DOHH2 (cell line): Measurements from ENCODE around the gene IQCM.

Source experiments
- H3F3A ChIP-seq: fragments of 200-600 bp; sonication (generic), shearing (Covaris generic); 2 replicates; pipeline ENCODE4 v1.6.0; 2016; ENCODE audit warnings: antibody characterized with exemption, mild to moderate bottlenecking; ENCODE audit not compliant: control insufficient read depth, insufficient read depth
- H3K27ac ChIP-seq: fragments of 200-600 bp; sonication (generic); 2 replicates; pipeline ENCODE4 v1.5.1; 2014; ENCODE audit warnings: low read depth, mild to moderate bottlenecking, low read length, moderate library complexity
- H3K27me3 ChIP-seq: fragments of 200-600 bp; sonication (generic); 2 replicates; pipeline ENCODE4 v1.6.1; 2014; ENCODE audit warnings: mild to moderate bottlenecking, low read length, mixed read lengths; ENCODE audit not compliant: control insufficient read depth
- H3K36me3 ChIP-seq: fragments of 200-600 bp; sonication (generic); 2 replicates; pipeline ENCODE4 v1.6.1; 2014; ENCODE audit warnings: mild to moderate bottlenecking, low read length, moderate library complexity, mixed read lengths; ENCODE audit not compliant: control insufficient read depth
- H3K4me1 ChIP-seq: fragments of 200-600 bp; sonication (generic); 2 replicates; pipeline ENCODE4 v1.6.1; 2014; ENCODE audit warnings: mild to moderate bottlenecking, low read length, mixed read lengths; ENCODE audit not compliant: control insufficient read depth
- H3K4me2 ChIP-seq: fragments of 200-600 bp; sonication (generic); 2 replicates; pipeline ENCODE4 v1.6.0; 2014; ENCODE audit warnings: mild to moderate bottlenecking, low read length, moderate library complexity
- H3K4me3 ChIP-seq: fragments of 200-600 bp; sonication (generic); 2 replicates; pipeline ENCODE4 v1.5.1; 2014; ENCODE audit warnings: mild to moderate bottlenecking, low read length, mixed read lengths
- H3K79me2 ChIP-seq: fragments of 200-600 bp; sonication (generic); 2 replicates; pipeline ENCODE4 v1.6.1; 2014; ENCODE audit warnings: mild to moderate bottlenecking, low read length, mixed read lengths; ENCODE audit not compliant: control insufficient read depth
- H3K9me2 ChIP-seq: fragments of 200-600 bp; sonication (generic); replicated peaks from 2 replicates; pipeline ENCODE4 v1.6.1; 2014; ENCODE audit warnings: mild to moderate bottlenecking, low read length, mixed read lengths; ENCODE audit not compliant: control insufficient read depth
- H3K9me3 ChIP-seq: fragments of 200-600 bp; sonication (generic); 2 replicates; pipeline ENCODE4 v1.6.1; 2014; ENCODE audit warnings: antibody characterized with exemption, low read length, mixed read lengths; ENCODE audit not compliant: control insufficient read depth, insufficient read depth
- H4K20me1 ChIP-seq: fragments of 200-600 bp; sonication (generic); 2 replicates; pipeline ENCODE4 v1.6.0; 2014; ENCODE audit warnings: low read depth, mild to moderate bottlenecking, antibody characterized with exemption, low read length, moderate library complexity; ENCODE audit not compliant: control insufficient read depth, insufficient read depth
- EZH2phosphoT487 ChIP-seq: fragments of 200-600 bp; sonication (generic); IDR thresholded peaks from 2 replicates; pipeline ENCODE4 v1.6.1; 2017; ENCODE audit warnings: borderline replicate concordance, mild to moderate bottlenecking, antibody characterized with exemption, low read length, moderate library complexity, mixed read lengths
- TF ChIP-seq, protein P1 (sequence below): fragments of 200-600 bp; sonication (generic); IDR thresholded peaks from one replicate; pipeline ENCODE4 v1.5.1; 2014; ENCODE audit warnings: antibody characterized with exemption, mild to moderate bottlenecking, low read depth, low read length; ENCODE audit not compliant: poor library complexity, severe bottlenecking

Gene IQCM

DNA sequence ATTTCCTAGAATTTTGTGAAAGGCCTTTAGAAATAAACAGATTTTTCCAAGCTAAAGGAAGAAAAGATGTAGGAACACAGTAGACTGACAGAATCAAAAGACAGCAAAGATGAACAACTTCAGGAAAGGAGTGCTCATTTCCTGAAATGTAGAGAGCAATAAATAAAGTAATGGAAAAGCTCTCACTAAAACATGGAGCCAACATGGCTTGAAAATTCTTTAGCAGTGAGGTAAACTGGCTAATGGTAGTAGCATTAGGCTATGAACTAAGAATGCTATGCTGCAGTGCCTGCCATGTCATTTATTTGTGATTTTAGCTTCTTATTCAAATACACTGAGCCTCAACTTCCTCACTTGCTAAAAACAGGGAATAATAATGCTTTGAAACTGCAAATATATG is 108.7 kb downstream of the IQCM start:
- Histone ChIP-seq H3K4me2 (no peak overlapping the region), H3K9me2 (no peaks in the 10 kb centered on the region), H3K36me3 (no peaks in the 10 kb centered on the region), H3F3A (no peaks in the 10 kb centered on the region), H4K20me1 (no peaks in the 10 kb centered on the region), H3K4me1 (no peaks in the 10 kb centered on the region), H3K9me3 (no peaks in the 10 kb centered on the region), H3K27ac (no peak overlapping the region), H3K27me3 (no peaks in the 10 kb centered on the region), H3K79me2 (no peaks in the 10 kb centered on the region), H3K4me3 (no peak overlapping the region)
- no peak for TF ChIP-seq EZH2phosphoT487
- TF ChIP-seq, protein P1, sequence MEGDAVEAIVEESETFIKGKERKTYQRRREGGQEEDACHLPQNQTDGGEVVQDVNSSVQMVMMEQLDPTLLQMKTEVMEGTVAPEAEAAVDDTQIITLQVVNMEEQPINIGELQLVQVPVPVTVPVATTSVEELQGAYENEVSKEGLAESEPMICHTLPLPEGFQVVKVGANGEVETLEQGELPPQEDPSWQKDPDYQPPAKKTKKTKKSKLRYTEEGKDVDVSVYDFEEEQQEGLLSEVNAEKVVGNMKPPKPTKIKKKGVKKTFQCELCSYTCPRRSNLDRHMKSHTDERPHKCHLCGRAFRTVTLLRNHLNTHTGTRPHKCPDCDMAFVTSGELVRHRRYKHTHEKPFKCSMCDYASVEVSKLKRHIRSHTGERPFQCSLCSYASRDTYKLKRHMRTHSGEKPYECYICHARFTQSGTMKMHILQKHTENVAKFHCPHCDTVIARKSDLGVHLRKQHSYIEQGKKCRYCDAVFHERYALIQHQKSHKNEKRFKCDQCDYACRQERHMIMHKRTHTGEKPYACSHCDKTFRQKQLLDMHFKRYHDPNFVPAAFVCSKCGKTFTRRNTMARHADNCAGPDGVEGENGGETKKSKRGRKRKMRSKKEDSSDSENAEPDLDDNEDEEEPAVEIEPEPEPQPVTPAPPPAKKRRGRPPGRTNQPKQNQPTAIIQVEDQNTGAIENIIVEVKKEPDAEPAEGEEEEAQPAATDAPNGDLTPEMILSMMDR: no peak

DNA sequence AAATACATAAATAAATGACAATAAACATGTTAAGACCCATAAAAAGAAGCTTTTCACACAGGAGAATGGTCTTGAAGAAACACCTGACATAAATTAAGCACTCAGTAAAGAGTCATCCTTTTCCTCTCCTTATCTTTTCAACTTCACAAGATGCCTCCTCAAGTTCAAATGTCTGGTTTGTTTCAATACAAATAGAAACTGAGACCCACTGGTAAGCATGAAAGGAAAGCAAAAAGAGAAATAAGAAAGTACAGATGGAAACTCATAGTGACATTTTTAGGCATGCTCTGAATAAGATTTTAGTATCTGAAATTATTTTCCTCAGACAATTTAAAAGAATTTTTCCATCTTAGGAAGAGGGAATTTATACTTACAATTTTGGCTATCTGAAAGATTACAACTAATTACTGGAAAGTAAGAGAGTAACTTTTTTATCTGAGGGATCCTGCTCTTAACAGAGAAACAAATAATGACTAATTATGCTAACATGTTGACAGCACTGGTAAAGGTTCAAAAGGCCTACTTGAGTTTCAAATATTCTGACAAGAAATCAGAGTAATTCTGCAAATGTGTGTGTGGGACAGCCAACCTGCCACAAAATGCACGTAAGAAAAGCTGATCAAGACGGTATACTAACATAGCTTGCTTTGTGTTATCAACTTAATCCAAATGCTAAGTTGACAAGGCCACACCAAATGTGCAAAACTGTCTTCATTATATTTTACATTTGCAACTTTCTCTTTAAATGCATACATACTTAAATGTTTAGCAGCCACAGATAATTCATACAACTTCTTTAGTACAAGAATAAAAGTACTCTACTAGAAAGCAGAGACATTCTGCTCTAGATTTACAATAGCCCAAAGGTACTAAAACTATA is 113.0 kb downstream of the IQCM start:
- H3F3A ChIP-seq: no peaks in the 10 kb centered on the region
- no peaks in the 10 kb centered on the region for H3K36me3 ChIP-seq
- no peaks in the 10 kb centered on the region for H3K9me3 ChIP-seq
- H3K4me2 ChIP-seq: no peak overlapping the region
- no peaks in the 10 kb centered on the region for H3K4me1 ChIP-seq
- H4K20me1 ChIP-seq: no peaks in the 10 kb centered on the region
- no peak overlapping the region for H3K27ac ChIP-seq
- TF ChIP-seq EZH2phosphoT487: no peak
- H3K9me2 ChIP-seq: no peaks in the 10 kb centered on the region
- no peaks in the 10 kb centered on the region for H3K27me3 ChIP-seq
- H3K79me2 ChIP-seq: no peaks in the 10 kb centered on the region
- H3K4me3 ChIP-seq: no peak overlapping the region

DNA sequence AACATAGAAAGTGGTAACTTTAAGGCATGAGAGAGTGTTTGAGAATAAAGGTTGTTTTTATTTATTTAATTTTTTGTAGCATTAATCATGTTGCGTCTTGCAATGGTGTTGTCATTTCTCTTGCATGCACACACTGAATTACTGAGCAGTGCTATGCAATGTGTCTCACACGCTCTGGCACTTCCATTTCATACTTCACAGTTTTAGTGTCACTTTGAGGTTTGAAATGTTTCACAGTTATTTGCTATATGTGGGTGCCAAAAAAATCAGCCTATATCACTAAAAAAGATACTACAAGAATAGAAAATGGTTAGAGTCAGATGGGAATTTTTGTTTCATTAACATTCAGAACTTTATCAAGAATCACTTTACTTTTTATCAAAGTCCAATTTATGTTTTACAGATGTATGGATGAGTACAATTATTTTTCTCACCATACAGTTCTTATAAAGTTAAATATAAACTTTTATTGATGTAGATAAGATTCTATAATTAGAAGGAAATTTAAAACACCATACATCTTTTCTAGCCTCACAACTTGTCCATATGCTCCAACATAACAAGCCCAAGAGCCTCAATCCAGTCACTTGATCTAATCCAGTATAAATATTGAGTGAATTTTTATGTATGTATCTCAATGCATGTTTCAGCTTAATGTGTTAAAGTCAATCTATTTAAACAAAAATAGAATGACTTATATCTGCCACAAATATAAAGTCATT is 114.0 kb downstream of the IQCM start:
- Histone ChIP-seq H3K27ac (no peak overlapping the region), H3K9me3 (no peaks in the 10 kb centered on the region), H3K79me2 (no peaks in the 10 kb centered on the region), H3F3A (no peaks in the 10 kb centered on the region), H3K36me3 (no peaks in the 10 kb centered on the region), H3K4me2 (no peak overlapping the region), H3K4me3 (no peak overlapping the region), H4K20me1 (no peaks in the 10 kb centered on the region), H3K4me1 (no peaks in the 10 kb centered on the region), H3K9me2 (no peaks in the 10 kb centered on the region), H3K27me3 (no peaks in the 10 kb centered on the region)
- TF ChIP-seq, protein P1: no peak
- TF ChIP-seq EZH2phosphoT487: no peak

DNA sequence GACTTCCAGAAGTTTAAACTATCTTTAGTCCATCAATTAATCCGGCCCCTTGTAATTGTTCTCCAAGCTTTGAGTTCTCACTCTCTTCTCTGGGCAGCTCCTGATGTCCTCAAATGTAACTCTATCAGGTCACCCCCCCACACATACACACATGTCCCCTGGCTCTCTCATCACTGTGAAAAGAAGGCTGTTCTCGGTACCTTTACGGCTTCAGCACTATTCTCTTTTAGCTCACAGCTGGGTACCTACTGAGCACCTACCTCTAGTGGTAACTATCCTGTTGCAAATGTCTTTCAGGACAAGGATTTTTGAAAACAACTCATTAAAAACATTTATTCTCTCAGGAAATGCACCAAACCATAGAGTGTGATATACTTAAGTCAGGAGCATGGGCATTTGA is 115.4 kb downstream of the IQCM start:
- no peaks in the 10 kb centered on the region for H3K9me3 ChIP-seq
- H3K36me3 ChIP-seq: no peaks in the 10 kb centered on the region
- H3K4me1 ChIP-seq: no peaks in the 10 kb centered on the region
- no peak overlapping the region for H3K4me2 ChIP-seq
- no peaks in the 10 kb centered on the region for H4K20me1 ChIP-seq
- TF ChIP-seq, protein P1: no peak
- no peak for TF ChIP-seq EZH2phosphoT487
- no peak overlapping the region for H3K4me3 ChIP-seq
- no peaks in the 10 kb centered on the region for H3K27me3 ChIP-seq
- H3K27ac ChIP-seq: no peak overlapping the region
- no peaks in the 10 kb centered on the region for H3K9me2 ChIP-seq
- H3K79me2 ChIP-seq: no peaks in the 10 kb centered on the region
- H3F3A ChIP-seq: no peaks in the 10 kb centered on the region
